Activated CD8-positive, alpha-beta memory T cell treated with anti-CD3 and anti-CD28 coated beads, Interleukin-2, amount 50 U/mL, for 1 hour (primary cell): Measurements from ENCODE around the gene GPC5.
"Not testable (repeated sequence)": the region's sequence is repeated elsewhere in the genome, so short reads cannot be mapped to it uniquely, and the experiment has no call there.

Experiments
- DNase-seq: peaks from one replicate; pipeline ENCODE4 v3.0.0-alpha.2; 2020; ENCODE audit errors: extremely low read depth

Gene GPC5

GRCh38 chr13:91649456-91649855 lies 251.0 kb downstream of the GPC5 start:
- no peak for DNase-seq

- DNase-seq = no peak
Measured at GRCh38 chr13:91652404-91653301, 254.2 kb downstream of the GPC5 start.

GRCh38 chr13:91655731-91656130 lies 257.3 kb downstream of the GPC5 start:
- DNase-seq = no peak

- DNase-seq = no peak
Measured at GRCh38 chr13:91657283-91657682, 258.9 kb downstream of the GPC5 start.

GRCh38 chr13:91659256-91660075 lies 261.0 kb downstream of the GPC5 start:
- DNase-seq = no peak

GRCh38 chr13:91660076-91660415 lies 261.6 kb downstream of the GPC5 start:
- no peak for DNase-seq

GRCh38 chr13:91661692-91662490 lies 263.5 kb downstream of the GPC5 start:
- DNase-seq = no peak

GRCh38 chr13:91664039-91664438 lies 265.6 kb downstream of the GPC5 start:
- no peak for DNase-seq

GRCh38 chr13:91667486-91667885 lies 269.1 kb downstream of the GPC5 start:
- no peak for DNase-seq

GRCh38 chr13:91668866-91669495 lies 270.6 kb downstream of the GPC5 start:
- DNase-seq = no peak

GRCh38 chr13:91674347-91674746 lies 275.9 kb downstream of the GPC5 start:
- not testable (repeated sequence) for DNase-seq

GRCh38 chr13:91684746-91685145 lies 286.3 kb downstream of the GPC5 start:
- DNase-seq = no peak

GRCh38 chr13:91690944-91691343 lies 292.5 kb downstream of the GPC5 start:
- DNase-seq = no peak

GRCh38 chr13:91693466-91693865 lies 295.0 kb downstream of the GPC5 start:
- DNase-seq = no peak

GRCh38 chr13:91698308-91698707 lies 299.9 kb downstream of the GPC5 start:
- DNase-seq = no peak

- no peak for DNase-seq
Measured at GRCh38 chr13:91698767-91699166, 300.3 kb downstream of the GPC5 start.

- no peak for DNase-seq
Measured at GRCh38 chr13:91699863-91700262, 301.4 kb downstream of the GPC5 start.

- no peak for DNase-seq
Measured at GRCh38 chr13:91701975-91702374, 303.6 kb downstream of the GPC5 start.

GRCh38 chr13:91702411-91702810 lies 304.0 kb downstream of the GPC5 start:
- no peak for DNase-seq

GRCh38 chr13:91704398-91704797 lies 306.0 kb downstream of the GPC5 start:
- no peak for DNase-seq

GRCh38 chr13:91708558-91708957 lies 310.1 kb downstream of the GPC5 start:
- DNase-seq = no peak

- DNase-seq = no peak
Measured at GRCh38 chr13:91709180-91709579, 310.8 kb downstream of the GPC5 start.
